ENCODE results near the gene PTPRM. TPM values are rescaled to one million over a fixed set of nuclear protein-coding genes. Genes with fewer than 3 reads are reported as not detected.

Gene PTPRM
- total and polyA plus RNA-seq, 4 donors, result 9.2 to 23.0 (median 12.7) TPM

GRCh38 chr18:8257851-8258434 lies 690.8 kb downstream of the PTPRM start:
- Histone ChIP-seq H3K27ac (ENCODE audit: low read depth in 1 of 2, low read length in 2 of 2) (no peak overlapping the region), H3K9ac (ENCODE audit: low read depth in 1 of 2, low read length in 2 of 2) (no peak overlapping the region), H3K4me1 (ENCODE audit: control insufficient read depth in 4 of 4, insufficient read depth in 4 of 4, low read length in 3 of 4) (peaks cover 0 to 3% (median 2%) of the 10 kb centered on the region in 4 donors), H3K36me3 (ENCODE audit: control insufficient read depth in 4 of 4, insufficient read depth in 3 of 4, low read depth in 1 of 4, low read length in 3 of 4) (peaks cover 0 to 1% (median 0%) of the 10 kb centered on the region in 4 donors), H3K4me3 (ENCODE audit: low read depth in 1 of 3, low read length in 3 of 3) (no peak overlapping the region), H3K9me3 (ENCODE audit: control insufficient read depth in 4 of 4, low read length in 3 of 4) (no peaks in the 10 kb centered on the region), H3K27me3 (ENCODE audit: control insufficient read depth in 4 of 4, insufficient read depth in 4 of 4, low read length in 3 of 4) (no peaks in the 10 kb centered on the region)
- WGBS, result 90% methylated on average over 5 of the region's 5 CpGs
- TF ChIP-seq RXRA (IDR thresholded peaks at IDR 0.05) (no peak), FOXA2 (IDR thresholded peaks at IDR 0.05) (no peak), JUND (IDR thresholded peaks at IDR 0.05) (no peak), YY1 (IDR thresholded peaks at IDR 0.05) (no peak), NR2F2 (IDR thresholded peaks at IDR 0.05) (no peak), HNF4A (conservative IDR thresholded peaks at IDR 0.05) (no peak)
- TF ChIP-seq, protein P1, sequence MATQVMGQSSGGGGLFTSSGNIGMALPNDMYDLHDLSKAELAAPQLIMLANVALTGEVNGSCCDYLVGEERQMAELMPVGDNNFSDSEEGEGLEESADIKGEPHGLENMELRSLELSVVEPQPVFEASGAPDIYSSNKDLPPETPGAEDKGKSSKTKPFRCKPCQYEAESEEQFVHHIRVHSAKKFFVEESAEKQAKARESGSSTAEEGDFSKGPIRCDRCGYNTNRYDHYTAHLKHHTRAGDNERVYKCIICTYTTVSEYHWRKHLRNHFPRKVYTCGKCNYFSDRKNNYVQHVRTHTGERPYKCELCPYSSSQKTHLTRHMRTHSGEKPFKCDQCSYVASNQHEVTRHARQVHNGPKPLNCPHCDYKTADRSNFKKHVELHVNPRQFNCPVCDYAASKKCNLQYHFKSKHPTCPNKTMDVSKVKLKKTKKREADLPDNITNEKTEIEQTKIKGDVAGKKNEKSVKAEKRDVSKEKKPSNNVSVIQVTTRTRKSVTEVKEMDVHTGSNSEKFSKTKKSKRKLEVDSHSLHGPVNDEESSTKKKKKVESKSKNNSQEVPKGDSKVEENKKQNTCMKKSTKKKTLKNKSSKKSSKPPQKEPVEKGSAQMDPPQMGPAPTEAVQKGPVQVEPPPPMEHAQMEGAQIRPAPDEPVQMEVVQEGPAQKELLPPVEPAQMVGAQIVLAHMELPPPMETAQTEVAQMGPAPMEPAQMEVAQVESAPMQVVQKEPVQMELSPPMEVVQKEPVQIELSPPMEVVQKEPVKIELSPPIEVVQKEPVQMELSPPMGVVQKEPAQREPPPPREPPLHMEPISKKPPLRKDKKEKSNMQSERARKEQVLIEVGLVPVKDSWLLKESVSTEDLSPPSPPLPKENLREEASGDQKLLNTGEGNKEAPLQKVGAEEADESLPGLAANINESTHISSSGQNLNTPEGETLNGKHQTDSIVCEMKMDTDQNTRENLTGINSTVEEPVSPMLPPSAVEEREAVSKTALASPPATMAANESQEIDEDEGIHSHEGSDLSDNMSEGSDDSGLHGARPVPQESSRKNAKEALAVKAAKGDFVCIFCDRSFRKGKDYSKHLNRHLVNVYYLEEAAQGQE (IDR thresholded peaks at IDR 0.05), result no peak
- TF ChIP-seq, protein P2, sequence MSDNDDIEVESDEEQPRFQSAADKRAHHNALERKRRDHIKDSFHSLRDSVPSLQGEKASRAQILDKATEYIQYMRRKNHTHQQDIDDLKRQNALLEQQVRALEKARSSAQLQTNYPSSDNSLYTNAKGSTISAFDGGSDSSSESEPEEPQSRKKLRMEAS (IDR thresholded peaks at IDR 0.05), result no peak
- TF ChIP-seq, protein P3, sequence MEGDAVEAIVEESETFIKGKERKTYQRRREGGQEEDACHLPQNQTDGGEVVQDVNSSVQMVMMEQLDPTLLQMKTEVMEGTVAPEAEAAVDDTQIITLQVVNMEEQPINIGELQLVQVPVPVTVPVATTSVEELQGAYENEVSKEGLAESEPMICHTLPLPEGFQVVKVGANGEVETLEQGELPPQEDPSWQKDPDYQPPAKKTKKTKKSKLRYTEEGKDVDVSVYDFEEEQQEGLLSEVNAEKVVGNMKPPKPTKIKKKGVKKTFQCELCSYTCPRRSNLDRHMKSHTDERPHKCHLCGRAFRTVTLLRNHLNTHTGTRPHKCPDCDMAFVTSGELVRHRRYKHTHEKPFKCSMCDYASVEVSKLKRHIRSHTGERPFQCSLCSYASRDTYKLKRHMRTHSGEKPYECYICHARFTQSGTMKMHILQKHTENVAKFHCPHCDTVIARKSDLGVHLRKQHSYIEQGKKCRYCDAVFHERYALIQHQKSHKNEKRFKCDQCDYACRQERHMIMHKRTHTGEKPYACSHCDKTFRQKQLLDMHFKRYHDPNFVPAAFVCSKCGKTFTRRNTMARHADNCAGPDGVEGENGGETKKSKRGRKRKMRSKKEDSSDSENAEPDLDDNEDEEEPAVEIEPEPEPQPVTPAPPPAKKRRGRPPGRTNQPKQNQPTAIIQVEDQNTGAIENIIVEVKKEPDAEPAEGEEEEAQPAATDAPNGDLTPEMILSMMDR (IDR thresholded peaks at IDR 0.05; ENCODE audit: low read depth, low read length, missing input control), result no peak
- TF ChIP-seq, protein P4, sequence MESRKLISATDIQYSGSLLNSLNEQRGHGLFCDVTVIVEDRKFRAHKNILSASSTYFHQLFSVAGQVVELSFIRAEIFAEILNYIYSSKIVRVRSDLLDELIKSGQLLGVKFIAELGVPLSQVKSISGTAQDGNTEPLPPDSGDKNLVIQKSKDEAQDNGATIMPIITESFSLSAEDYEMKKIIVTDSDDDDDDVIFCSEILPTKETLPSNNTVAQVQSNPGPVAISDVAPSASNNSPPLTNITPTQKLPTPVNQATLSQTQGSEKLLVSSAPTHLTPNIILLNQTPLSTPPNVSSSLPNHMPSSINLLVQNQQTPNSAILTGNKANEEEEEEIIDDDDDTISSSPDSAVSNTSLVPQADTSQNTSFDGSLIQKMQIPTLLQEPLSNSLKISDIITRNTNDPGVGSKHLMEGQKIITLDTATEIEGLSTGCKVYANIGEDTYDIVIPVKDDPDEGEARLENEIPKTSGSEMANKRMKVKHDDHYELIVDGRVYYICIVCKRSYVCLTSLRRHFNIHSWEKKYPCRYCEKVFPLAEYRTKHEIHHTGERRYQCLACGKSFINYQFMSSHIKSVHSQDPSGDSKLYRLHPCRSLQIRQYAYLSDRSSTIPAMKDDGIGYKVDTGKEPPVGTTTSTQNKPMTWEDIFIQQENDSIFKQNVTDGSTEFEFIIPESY (IDR thresholded peaks at IDR 0.05), result no peak
- TF ChIP-seq, protein P5, sequence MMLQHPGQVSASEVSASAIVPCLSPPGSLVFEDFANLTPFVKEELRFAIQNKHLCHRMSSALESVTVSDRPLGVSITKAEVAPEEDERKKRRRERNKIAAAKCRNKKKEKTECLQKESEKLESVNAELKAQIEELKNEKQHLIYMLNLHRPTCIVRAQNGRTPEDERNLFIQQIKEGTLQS (IDR thresholded peaks at IDR 0.05), result no peak
- DNase-seq (ENCODE audit: low spot score), result no peak

GRCh38 chr18:8260319-8260718 lies 693.2 kb downstream of the PTPRM start:
- H3K36me3 ChIP-seq (ENCODE audit: control insufficient read depth in 4 of 4, insufficient read depth in 3 of 4, low read depth in 1 of 4, low read length in 3 of 4), result no peaks in the 10 kb centered on the region
- H3K9me3 ChIP-seq (ENCODE audit: control insufficient read depth in 4 of 4, low read length in 3 of 4), result no peaks in the 10 kb centered on the region
- no peak overlapping the region for H3K27ac ChIP-seq (ENCODE audit: low read depth in 1 of 2, low read length in 2 of 2)
- no peak for DNase-seq (ENCODE audit: low spot score)
- no peaks in the 10 kb centered on the region for H3K27me3 ChIP-seq (ENCODE audit: control insufficient read depth in 4 of 4, insufficient read depth in 4 of 4, low read length in 3 of 4)
- no peak overlapping the region for H3K9ac ChIP-seq (ENCODE audit: low read depth in 1 of 2, low read length in 2 of 2)
- H3K4me1 ChIP-seq (ENCODE audit: control insufficient read depth in 4 of 4, insufficient read depth in 4 of 4, low read length in 3 of 4), result peaks cover 0 to 5% (median 0%) of the 10 kb centered on the region in 4 donors
- H3K4me3 ChIP-seq (ENCODE audit: low read depth in 1 of 3, low read length in 3 of 3), result no peak overlapping the region
- WGBS, result 93% methylated on average over 1 of the region's 1 CpG
- TF ChIP-seq, protein P2 (IDR thresholded peaks at IDR 0.05), result no peak
- TF ChIP-seq, protein P1 (IDR thresholded peaks at IDR 0.05), result no peak
- no peak for TF ChIP-seq TAF1 (conservative IDR thresholded peaks at IDR 0.05)
- TF ChIP-seq HNF4A (conservative IDR thresholded peaks at IDR 0.05), result no peak
- no peak for TF ChIP-seq NR2F2 (IDR thresholded peaks at IDR 0.05)
- TF ChIP-seq, protein P3 (IDR thresholded peaks at IDR 0.05; ENCODE audit: low read depth, low read length, missing input control), result no peak
- no peak for TF ChIP-seq JUND (IDR thresholded peaks at IDR 0.05)
- TF ChIP-seq GABPA (IDR thresholded peaks at IDR 0.05 in 1 of 2, conservative IDR thresholded peaks at IDR 0.05 in 1 of 2), result no peak
- TF ChIP-seq FOXA2 (IDR thresholded peaks at IDR 0.05), result no peak
